Fibroblast of pulmonary artery (primary cell): ENCODE data around the gene U2AF2.

Source experiments
- DNase-seq: peaks from one replicate; pipeline ENCODE4 v3.0.0-alpha.2; 2010; ENCODE audit warnings: low read depth
- H3K4me3 ChIP-seq: replicated peaks from 2 replicates; pipeline ENCODE4 v1.5.1; 2011; ENCODE audit warnings: low read depth, mild to moderate bottlenecking, control low read depth, low read length, moderate library complexity
- CTCF ChIP-seq: IDR thresholded peaks from 2 replicates; pipeline ENCODE4 v1.5.1; 2011; ENCODE audit warnings: mild to moderate bottlenecking, control low read depth, low read length, inconsistent platforms; ENCODE audit errors: missing control alignments

U2AF2 gene

GRCh38 chr19:55643003-55643886, 11.6 kb upstream of the U2AF2 start, which contains the start of gene ZNF581:
Gene ZNF581 (plus strand): TSS chr19:55643649. CDS start chr19:55644572, 923 bp downstream.
- DNase-seq = peak; percentile 79
- peak within 1 kb of the TSS; percentile 88 for H3K4me3 ChIP-seq
- TF ChIP-seq CTCF = no peak

DNA sequence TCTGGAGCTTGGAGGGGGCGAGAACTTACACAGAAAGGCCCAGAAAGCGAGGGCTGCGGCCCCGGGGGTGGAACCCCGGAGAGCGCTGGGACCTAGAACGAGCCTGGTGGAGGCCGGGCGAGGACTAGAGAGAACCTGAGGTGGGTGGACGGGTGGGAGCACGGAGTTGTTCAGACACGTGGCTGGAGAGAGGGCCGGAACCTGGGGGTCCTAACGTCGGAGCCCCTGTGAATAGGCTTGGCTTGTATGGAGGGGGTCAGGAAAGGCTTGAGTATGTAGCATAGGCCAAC, 11.0 kb upstream of the U2AF2 start:
- DNase-seq = no peak
- peak overlapping the region; percentile 88 for H3K4me3 ChIP-seq
- TF ChIP-seq CTCF = no peak

DNA sequence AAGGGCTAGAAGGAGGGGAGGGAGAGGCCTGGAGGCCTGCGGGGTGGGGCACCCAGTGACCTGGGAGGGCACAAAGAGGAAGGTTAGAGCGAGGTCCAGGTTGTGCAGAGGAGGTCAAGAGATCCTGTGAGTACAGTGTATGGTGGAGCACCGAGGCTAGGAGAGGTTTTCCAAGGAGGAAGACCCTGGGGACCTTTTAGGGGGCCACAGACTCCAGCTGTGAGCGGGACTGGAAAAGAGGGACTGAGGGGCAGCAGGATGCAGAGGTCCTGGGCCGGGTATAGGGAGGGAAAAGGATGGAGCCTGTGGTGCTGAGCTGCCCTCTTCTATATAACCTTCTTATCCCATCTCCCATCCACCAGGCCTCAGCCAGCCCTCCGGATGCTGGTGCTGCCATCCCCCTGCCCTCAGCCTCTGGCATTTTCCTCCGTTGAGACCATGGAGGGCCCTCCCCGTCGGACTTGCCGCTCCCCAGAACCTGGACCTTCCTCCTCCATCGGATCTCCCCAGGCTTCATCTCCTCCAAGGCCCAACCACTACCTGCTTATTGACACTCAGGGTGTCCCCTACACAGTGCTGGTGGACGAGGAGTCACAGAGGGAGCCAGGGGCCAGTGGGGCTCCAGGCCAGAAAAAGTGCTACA, 10.5 kb upstream of the U2AF2 start:
- H3K4me3 ChIP-seq = peak overlapping the region; percentile 88
- TF ChIP-seq CTCF = no peak
- DNase-seq = no peak

- no peak for TF ChIP-seq CTCF
- DNase-seq = no peak
- H3K4me3 ChIP-seq = peak overlapping the region; percentile 88
Measured at GRCh38 chr19:55644842-55645511, 9.9 kb upstream of the U2AF2 start.

- no peak for TF ChIP-seq CTCF
- DNase-seq = no peak
- no peak overlapping the region for H3K4me3 ChIP-seq
Measured at GRCh38 chr19:55645512-55645881, 9.3 kb upstream of the U2AF2 start.

DNA sequence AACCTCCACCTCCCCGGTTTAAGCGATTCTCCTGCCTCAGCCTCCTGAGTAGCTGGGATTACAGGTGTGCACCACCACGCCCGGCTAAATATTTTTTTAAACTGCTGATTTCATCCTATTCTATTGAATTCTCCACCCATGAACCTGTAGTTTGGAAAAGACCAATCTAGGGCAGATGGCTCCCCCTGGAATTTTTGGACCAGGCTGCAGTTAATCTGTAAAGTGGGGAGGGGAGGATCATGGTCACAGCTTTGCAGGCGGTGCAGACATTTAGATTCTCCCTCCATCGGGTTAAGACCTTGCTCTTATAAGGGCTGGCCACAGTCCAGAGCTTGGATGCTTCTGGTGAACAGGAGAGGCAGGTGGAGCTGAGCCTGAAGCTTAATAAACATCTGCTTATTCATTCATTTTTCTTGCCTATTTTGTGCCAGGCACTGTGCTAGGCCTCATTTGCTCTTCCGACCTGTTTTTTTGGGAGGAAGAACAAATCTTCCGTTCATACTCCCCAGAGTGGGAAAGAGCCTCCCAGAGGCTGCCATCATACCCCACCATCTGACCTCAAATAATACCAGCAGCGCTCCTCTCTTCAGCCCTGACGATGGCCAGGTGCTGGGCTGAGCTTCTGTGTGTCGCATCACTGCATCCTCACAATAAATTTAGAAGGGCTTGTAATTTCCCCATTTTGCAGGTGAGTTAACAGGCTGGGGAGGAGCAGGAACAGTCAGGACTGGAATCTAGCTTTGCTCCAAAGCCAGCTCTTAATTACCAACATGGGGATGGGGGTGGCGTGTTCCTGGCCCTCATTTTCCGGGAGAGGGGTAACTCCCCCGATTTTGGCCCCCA, 7.7 kb upstream of the U2AF2 start:
- H3K4me3 ChIP-seq = peak overlapping the region; percentile 73
- DNase-seq = no peak
- TF ChIP-seq CTCF = no peak
